ENCODE results near the gene ODF2. TPM values are rescaled to one million over a fixed set of nuclear protein-coding genes. Genes with fewer than 3 reads are reported as not detected.
A peak's percentile ranks its signal among the peaks of the same experiment; 100 is the strongest.

ODF2 gene
- total and polyA plus RNA-seq, 2 of the 13 experiments (the other 11 are each of a cell fraction or from before 2014, with no cell fraction given): 9.8 to 31.3 TPM

- TF ChIP-seq HHEX (CRISPR knock-in tag; IDR thresholded peaks at IDR 0.05) (no peak), ZNF687 (CRISPR knock-in tag; IDR thresholded peaks at IDR 0.05) (peak; percentile 58), ZNF598 (CRISPR knock-in tag; IDR thresholded peaks at IDR 0.05; ENCODE audit: borderline replicate concordance) (0 out of 2 replicates have a peak, but pooled peaks have one; percentile 51), RBM39 (IDR thresholded peaks at IDR 0.05; ENCODE audit: low read depth, low read length, poor library complexity, severe bottlenecking) (peak; percentile 3), SP1 (IDR thresholded peaks at IDR 0.05) (no peak), SP1 (CRISPR knock-in tag; IDR thresholded peaks at IDR 0.05) (no peak; the same call in 1 of the 2 replicates), MAX (IDR thresholded peaks at IDR 0.05) (peak; percentile 32; the same call in 1 of the 2 replicates), ISX (CRISPR knock-in tag; conservative IDR thresholded peaks at IDR 0.05) (no peak), PAXIP1 (CRISPR knock-in tag; conservative IDR thresholded peaks at IDR 0.05) (0 out of 2 replicates have a peak, but pooled peaks have one; percentile 26), PHF20 (CRISPR knock-in tag; IDR thresholded peaks at IDR 0.05) (no peak), ZBTB43 (CRISPR knock-in tag; conservative IDR thresholded peaks at IDR 0.05) (no peak)
- TF ChIP-seq, protein P1, sequence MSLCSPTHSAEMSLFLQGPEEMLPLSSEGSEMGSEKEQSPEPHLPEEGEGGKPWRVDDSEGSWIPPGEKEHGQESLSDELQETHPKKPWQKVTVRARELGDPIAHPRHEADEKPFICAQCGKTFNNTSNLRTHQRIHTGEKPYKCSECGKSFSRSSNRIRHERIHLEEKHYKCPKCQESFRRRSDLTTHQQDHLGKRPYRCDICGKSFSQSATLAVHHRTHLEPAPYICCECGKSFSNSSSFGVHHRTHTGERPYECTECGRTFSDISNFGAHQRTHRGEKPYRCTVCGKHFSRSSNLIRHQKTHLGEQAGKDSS (CRISPR knock-in tag; IDR thresholded peaks at IDR 0.05; ENCODE audit: borderline replicate concordance, low read depth): 0 out of 2 replicates have a peak, but pooled peaks have one; percentile 31
- TF ChIP-seq, protein P2, sequence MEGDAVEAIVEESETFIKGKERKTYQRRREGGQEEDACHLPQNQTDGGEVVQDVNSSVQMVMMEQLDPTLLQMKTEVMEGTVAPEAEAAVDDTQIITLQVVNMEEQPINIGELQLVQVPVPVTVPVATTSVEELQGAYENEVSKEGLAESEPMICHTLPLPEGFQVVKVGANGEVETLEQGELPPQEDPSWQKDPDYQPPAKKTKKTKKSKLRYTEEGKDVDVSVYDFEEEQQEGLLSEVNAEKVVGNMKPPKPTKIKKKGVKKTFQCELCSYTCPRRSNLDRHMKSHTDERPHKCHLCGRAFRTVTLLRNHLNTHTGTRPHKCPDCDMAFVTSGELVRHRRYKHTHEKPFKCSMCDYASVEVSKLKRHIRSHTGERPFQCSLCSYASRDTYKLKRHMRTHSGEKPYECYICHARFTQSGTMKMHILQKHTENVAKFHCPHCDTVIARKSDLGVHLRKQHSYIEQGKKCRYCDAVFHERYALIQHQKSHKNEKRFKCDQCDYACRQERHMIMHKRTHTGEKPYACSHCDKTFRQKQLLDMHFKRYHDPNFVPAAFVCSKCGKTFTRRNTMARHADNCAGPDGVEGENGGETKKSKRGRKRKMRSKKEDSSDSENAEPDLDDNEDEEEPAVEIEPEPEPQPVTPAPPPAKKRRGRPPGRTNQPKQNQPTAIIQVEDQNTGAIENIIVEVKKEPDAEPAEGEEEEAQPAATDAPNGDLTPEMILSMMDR (CRISPR knock-in tag; IDR thresholded peaks at IDR 0.05): peak; percentile 38
- TF ChIP-seq, protein P3, sequence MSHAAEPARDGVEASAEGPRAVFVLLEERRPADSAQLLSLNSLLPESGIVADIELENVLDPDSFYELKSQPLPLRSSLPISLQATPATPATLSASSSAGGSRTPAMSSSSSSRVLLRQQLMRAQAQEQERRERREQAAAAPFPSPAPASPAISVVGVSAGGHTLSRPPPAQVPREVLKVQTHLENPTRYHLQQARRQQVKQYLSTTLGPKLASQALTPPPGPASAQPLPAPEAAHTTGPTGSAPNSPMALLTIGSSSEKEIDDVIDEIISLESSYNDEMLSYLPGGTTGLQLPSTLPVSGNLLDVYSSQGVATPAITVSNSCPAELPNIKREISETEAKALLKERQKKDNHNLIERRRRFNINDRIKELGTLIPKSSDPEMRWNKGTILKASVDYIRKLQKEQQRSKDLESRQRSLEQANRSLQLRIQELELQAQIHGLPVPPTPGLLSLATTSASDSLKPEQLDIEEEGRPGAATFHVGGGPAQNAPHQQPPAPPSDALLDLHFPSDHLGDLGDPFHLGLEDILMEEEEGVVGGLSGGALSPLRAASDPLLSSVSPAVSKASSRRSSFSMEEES (CRISPR knock-in tag; IDR thresholded peaks at IDR 0.05): no peak
Observed at GRCh38 chr9:128420651-128421481, 34.9 kb upstream of the ODF2 start, which contains the start of gene CERCAM (continued).

Data from HepG2 (cell line).